GM21381 (cell line): Measurements from ENCODE around the gene CORO1C.
"Not testable (repeated sequence)": the region's sequence is repeated elsewhere in the genome, so short reads cannot be mapped to it uniquely, and the experiment has no call there.

ENCODE experiments used
- ATAC-seq: cut with Tn5 transposase; IDR thresholded peaks from one replicate; pipeline ENCODE4 v1.9.1; 2021; ENCODE audit warnings: mild to moderate bottlenecking, moderate library complexity; ENCODE audit not compliant: unreplicated experiment

The CORO1C gene

GRCh38 chr12:108620236-108620879, 111.0 kb downstream of the CORO1C start:
- no peak for ATAC-seq

- no peak for ATAC-seq
Observed at GRCh38 chr12:108619369-108620160, 111.8 kb downstream of the CORO1C start.

GRCh38 chr12:108618953-108619274, 112.4 kb downstream of the CORO1C start:
- ATAC-seq: not testable (repeated sequence)

GRCh38 chr12:108618079-108618952, 113.0 kb downstream of the CORO1C start:
- peak; percentile 44 for ATAC-seq

- peak; percentile 75 for ATAC-seq
Observed at GRCh38 chr12:108616941-108617858, 114.1 kb downstream of the CORO1C start.

- no peak for ATAC-seq
Observed at GRCh38 chr12:108616359-108616758, 115.0 kb downstream of the CORO1C start.

GRCh38 chr12:108615918-108616317, 115.4 kb downstream of the CORO1C start:
- no peak for ATAC-seq

- no peak for ATAC-seq
Observed at GRCh38 chr12:108614639-108615038, 116.7 kb downstream of the CORO1C start.

GRCh38 chr12:108614041-108614440, 117.3 kb downstream of the CORO1C start:
- no peak for ATAC-seq

GRCh38 chr12:108613548-108613947, 117.8 kb downstream of the CORO1C start:
- ATAC-seq: no peak

- no peak for ATAC-seq
Observed at GRCh38 chr12:108612788-108613282, 118.5 kb downstream of the CORO1C start.

- no peak for ATAC-seq
Observed at GRCh38 chr12:108611884-108612415, 119.4 kb downstream of the CORO1C start.

- ATAC-seq: no peak
Observed at GRCh38 chr12:108610856-108611605, 120.3 kb downstream of the CORO1C start.

GRCh38 chr12:108610336-108610815, 120.9 kb downstream of the CORO1C start:
- ATAC-seq: no peak

- no peak for ATAC-seq
Observed at GRCh38 chr12:108609537-108610335, 121.6 kb downstream of the CORO1C start.

- ATAC-seq: no peak
Observed at GRCh38 chr12:108608616-108609015, 122.7 kb downstream of the CORO1C start.

GRCh38 chr12:108607981-108608600, 123.2 kb downstream of the CORO1C start:
- no peak for ATAC-seq

- no peak for ATAC-seq
Observed at GRCh38 chr12:108606492-108606891, 124.8 kb downstream of the CORO1C start.
